SK-N-MC (cell line): ENCODE measurements around the gene MYO19.

Experiments used
- EZH2 ChIP-seq: fragments of 200-600 bp; sonication (generic); IDR thresholded peaks from one replicate; pipeline ENCODE4 v1.6.1; 2017; ENCODE audit warnings: antibody characterized with exemption
- FOXP2 ChIP-seq: optimal IDR thresholded peaks from 2 replicates; pipeline ENCODE3; 2011; ENCODE audit warnings: mild to moderate bottlenecking, moderate library complexity; ENCODE audit not compliant: insufficient read depth; ENCODE audit errors: extremely low read length, control extremely low read depth
- POLR2AphosphoS5 ChIP-seq: IDR thresholded peaks from 2 replicates; pipeline ENCODE4 v1.6.1; 2012; ENCODE audit warnings: mild to moderate bottlenecking, low read depth, low read length, borderline replicate concordance

- no peak for TF ChIP-seq POLR2AphosphoS5
- no peak for TF ChIP-seq EZH2
- TF ChIP-seq FOXP2 = no peak
Observed at GRCh38 chr17:36514856-36515255, 19.8 kb downstream of the MYO19 start.
